ENCODE measurements around the gene UPP1. TPM values are rescaled to one million over a fixed set of nuclear protein-coding genes. Genes with fewer than 3 reads are reported as not detected.

UPP1 gene
- polyA plus RNA-seq, 2 of the 4 experiments (the other 2 are of a cell fraction) = 32.2 to 55.7 TPM

DNA sequence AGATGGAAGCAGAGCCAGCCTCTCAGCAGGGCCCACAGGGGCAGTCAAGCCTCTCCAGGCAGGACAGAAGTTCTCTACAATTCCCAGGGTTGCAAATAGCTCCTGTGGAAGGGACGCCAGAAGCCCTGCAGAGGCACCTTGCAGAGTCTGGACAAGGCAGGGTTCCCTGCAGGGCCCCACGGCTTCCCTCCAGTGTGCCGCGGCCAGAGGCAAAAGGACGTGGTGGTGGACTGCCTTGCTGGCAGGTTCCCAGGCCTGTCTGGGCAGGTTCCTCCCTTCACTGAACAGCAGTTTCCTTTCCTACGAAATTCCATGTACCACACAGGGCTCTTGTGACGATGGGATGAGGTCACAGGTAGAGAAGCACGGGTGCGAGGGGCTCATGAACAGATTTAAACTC is 25.1 kb downstream of the UPP1 start:
- TF ChIP-seq CHD4 (IDR thresholded peaks at IDR 0.05; ENCODE audit: borderline replicate concordance) (no peak), ZFP36 (IDR thresholded peaks at IDR 0.05; ENCODE audit: borderline replicate concordance, partially characterized antibody) (no peak), BHLHE40 (IDR thresholded peaks at IDR 0.05; ENCODE audit: low read depth, low read length) (no peak), EP300 (IDR thresholded peaks at IDR 0.05) (no peak), EHMT2 (IDR thresholded peaks at IDR 0.05; ENCODE audit: low read depth) (no peak), ZNF302 (CRISPR knock-in tag; IDR thresholded peaks at IDR 0.05) (no peak), NPAS2 (CRISPR knock-in tag; IDR thresholded peaks at IDR 0.05; ENCODE audit: borderline replicate concordance) (no peak), FOSB (CRISPR knock-in tag; IDR thresholded peaks at IDR 0.05) (no peak), KDM1A (IDR thresholded peaks at IDR 0.05; ENCODE audit: low read depth) (no peak)
- TF ChIP-seq, protein P1, sequence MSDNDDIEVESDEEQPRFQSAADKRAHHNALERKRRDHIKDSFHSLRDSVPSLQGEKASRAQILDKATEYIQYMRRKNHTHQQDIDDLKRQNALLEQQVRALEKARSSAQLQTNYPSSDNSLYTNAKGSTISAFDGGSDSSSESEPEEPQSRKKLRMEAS (IDR thresholded peaks at IDR 0.05) = no peak
- TF ChIP-seq, protein P2, sequence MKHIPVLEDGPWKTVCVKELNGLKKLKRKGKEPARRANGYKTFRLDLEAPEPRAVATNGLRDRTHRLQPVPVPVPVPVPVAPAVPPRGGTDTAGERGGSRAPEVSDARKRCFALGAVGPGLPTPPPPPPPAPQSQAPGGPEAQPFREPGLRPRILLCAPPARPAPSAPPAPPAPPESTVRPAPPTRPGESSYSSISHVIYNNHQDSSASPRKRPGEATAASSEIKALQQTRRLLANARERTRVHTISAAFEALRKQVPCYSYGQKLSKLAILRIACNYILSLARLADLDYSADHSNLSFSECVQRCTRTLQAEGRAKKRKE (CRISPR knock-in tag; IDR thresholded peaks at IDR 0.05; ENCODE audit: low read depth) = no peak
- H3K27ac ChIP-seq = no peak overlapping the region
- FAIRE-seq (no peak), DNase-seq (ENCODE audit: low read depth in 1 of 2, low spot score in 1 of 2) (no peak), ATAC-seq (no peak)
- no peaks in the 10 kb centered on the region for H3K4me1 ChIP-seq
- 78% methylated on average over 9 of the region's 9 CpGs for WGBS (ENCODE audit: missing lambda C conversion rate)
- CTCF ChIA-PET = interaction anchor here (1.7 to 2.3 kb wide), 5 partner anchors 10 to 169 kb away, joined by 3 to 10 read pairs (median 8); no protein-coding TSS in a partner anchor
- no peak overlapping the region for H3K4me3 ChIP-seq
- no peak overlapping the region for H3K4me2 ChIP-seq
- no peaks in the 10 kb centered on the region for H3K9me3 ChIP-seq
- POLR2A ChIA-PET = no interaction called here

DNA sequence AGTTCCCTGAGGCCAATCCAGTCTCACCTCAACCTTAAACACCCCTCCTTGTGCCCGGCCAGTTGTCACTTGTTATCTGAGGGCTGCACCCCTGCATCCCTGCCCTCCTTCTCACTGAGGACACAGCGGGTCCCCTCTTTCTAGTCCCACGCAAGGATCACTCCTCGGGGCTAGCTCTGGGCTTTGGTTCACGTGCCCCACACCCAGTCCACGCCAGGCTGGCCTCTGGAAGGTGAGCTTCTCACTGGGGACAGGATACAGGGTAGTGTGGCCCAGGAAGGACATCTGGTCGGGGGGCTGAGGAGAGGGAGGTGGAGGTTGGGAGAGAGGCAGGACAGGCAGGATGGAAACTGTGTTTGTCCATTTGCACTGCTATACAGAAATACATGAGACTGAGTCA is 25.5 kb downstream of the UPP1 start:
- ChIA-PET CTCF (interaction anchor here (0.6 to 2.3 kb wide), 6 partner anchors 11 to 170 kb away, joined by 3 to 10 read pairs (median 6); no protein-coding TSS in a partner anchor), POLR2A (no interaction called here)
- H3K4me2 ChIP-seq = no peak overlapping the region
- no peak overlapping the region for H3K4me3 ChIP-seq
- FAIRE-seq = no peak
- TF ChIP-seq HOXB13 (CRISPR knock-in tag; IDR thresholded peaks at IDR 0.05; ENCODE audit: low read depth) = no peak
- TF ChIP-seq EHF (CRISPR knock-in tag; IDR thresholded peaks at IDR 0.05) = no peak
- TF ChIP-seq, protein P3, sequence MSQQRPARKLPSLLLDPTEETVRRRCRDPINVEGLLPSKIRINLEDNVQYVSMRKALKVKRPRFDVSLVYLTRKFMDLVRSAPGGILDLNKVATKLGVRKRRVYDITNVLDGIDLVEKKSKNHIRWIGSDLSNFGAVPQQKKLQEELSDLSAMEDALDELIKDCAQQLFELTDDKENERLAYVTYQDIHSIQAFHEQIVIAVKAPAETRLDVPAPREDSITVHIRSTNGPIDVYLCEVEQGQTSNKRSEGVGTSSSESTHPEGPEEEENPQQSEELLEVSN (IDR thresholded peaks at IDR 0.05; ENCODE audit: borderline replicate concordance, low read depth) = no peak
- TF ChIP-seq TFCP2L1 (CRISPR knock-in tag; IDR thresholded peaks at IDR 0.05) = no peak
- no peak for TF ChIP-seq SREBF2 (IDR thresholded peaks at IDR 0.05)
- no peak for TF ChIP-seq FOSL2 (IDR thresholded peaks at IDR 0.05)
- TF ChIP-seq FOSL2 (CRISPR knock-in tag; IDR thresholded peaks at IDR 0.05) = no peak
- no peak for TF ChIP-seq CBX8 (IDR thresholded peaks at IDR 0.05)
- ATAC-seq = no peak
- no peaks in the 10 kb centered on the region for H3K4me1 ChIP-seq
- no peak for DNase-seq (ENCODE audit: low read depth in 1 of 2, low spot score in 1 of 2)
- H3K9me3 ChIP-seq = no peaks in the 10 kb centered on the region
- no peak overlapping the region for H3K27ac ChIP-seq
- 80% methylated on average over 7 of the region's 7 CpGs for WGBS (ENCODE audit: missing lambda C conversion rate)

DNA sequence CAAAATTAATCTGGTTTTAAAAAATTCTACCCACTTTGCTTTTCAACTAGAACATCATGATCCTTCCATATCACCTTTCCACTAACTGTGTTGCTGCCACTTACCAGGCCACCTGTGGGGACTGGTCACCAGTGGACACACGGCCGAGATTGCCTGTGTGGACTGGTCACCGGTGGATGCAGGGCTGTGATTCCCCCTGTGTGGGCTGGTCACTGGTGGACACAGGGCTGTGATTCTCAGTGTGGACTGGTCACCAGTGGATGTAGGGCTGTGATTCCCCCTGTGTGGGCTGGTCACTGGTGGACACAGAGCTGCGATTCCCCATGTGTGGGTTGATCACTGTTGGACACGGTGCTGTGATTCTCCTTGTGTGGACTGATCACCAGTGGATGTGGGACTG is 27.0 kb downstream of the UPP1 start:
- H3K4me2 ChIP-seq = no peak overlapping the region
- no peaks in the 10 kb centered on the region for H3K4me1 ChIP-seq
- POLR2A ChIA-PET = no interaction called here
- FAIRE-seq (no peak), DNase-seq (ENCODE audit: low read depth in 1 of 2, low spot score in 1 of 2) (no peak), ATAC-seq (no peak)
- CTCF ChIA-PET = interaction anchor here (1.0 kb wide), 1 partner anchor 125 kb away, joined by 3 read pairs; no protein-coding TSS in a partner anchor
- TF ChIP-seq CBX8 (IDR thresholded peaks at IDR 0.05) (no peak), POLR2A (IDR thresholded peaks at IDR 0.05; ENCODE audit: low read length) (no peak), HOXB5 (CRISPR knock-in tag; IDR thresholded peaks at IDR 0.05) (no peak), HEYL (CRISPR knock-in tag; IDR thresholded peaks at IDR 0.05) (no peak), ZC3H11A (IDR thresholded peaks at IDR 0.05) (no peak), KDM5A (IDR thresholded peaks at IDR 0.05) (no peak), SMC3 (IDR thresholded peaks at IDR 0.05) (no peak), GATA3 (IDR thresholded peaks at IDR 0.05; ENCODE audit: borderline replicate concordance) (no peak)
- TF ChIP-seq, protein P4, sequence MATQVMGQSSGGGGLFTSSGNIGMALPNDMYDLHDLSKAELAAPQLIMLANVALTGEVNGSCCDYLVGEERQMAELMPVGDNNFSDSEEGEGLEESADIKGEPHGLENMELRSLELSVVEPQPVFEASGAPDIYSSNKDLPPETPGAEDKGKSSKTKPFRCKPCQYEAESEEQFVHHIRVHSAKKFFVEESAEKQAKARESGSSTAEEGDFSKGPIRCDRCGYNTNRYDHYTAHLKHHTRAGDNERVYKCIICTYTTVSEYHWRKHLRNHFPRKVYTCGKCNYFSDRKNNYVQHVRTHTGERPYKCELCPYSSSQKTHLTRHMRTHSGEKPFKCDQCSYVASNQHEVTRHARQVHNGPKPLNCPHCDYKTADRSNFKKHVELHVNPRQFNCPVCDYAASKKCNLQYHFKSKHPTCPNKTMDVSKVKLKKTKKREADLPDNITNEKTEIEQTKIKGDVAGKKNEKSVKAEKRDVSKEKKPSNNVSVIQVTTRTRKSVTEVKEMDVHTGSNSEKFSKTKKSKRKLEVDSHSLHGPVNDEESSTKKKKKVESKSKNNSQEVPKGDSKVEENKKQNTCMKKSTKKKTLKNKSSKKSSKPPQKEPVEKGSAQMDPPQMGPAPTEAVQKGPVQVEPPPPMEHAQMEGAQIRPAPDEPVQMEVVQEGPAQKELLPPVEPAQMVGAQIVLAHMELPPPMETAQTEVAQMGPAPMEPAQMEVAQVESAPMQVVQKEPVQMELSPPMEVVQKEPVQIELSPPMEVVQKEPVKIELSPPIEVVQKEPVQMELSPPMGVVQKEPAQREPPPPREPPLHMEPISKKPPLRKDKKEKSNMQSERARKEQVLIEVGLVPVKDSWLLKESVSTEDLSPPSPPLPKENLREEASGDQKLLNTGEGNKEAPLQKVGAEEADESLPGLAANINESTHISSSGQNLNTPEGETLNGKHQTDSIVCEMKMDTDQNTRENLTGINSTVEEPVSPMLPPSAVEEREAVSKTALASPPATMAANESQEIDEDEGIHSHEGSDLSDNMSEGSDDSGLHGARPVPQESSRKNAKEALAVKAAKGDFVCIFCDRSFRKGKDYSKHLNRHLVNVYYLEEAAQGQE (IDR thresholded peaks at IDR 0.05) = no peak
- H3K4me3 ChIP-seq = no peak overlapping the region
- H3K27ac ChIP-seq = no peak overlapping the region
- WGBS (ENCODE audit: missing lambda C conversion rate) = 80% methylated on average over 5 of the region's 5 CpGs
- H3K9me3 ChIP-seq = no peaks in the 10 kb centered on the region

All from A549 (cell line).